ENCODE results near the gene TSHZ2.

Gene TSHZ2

DNA sequence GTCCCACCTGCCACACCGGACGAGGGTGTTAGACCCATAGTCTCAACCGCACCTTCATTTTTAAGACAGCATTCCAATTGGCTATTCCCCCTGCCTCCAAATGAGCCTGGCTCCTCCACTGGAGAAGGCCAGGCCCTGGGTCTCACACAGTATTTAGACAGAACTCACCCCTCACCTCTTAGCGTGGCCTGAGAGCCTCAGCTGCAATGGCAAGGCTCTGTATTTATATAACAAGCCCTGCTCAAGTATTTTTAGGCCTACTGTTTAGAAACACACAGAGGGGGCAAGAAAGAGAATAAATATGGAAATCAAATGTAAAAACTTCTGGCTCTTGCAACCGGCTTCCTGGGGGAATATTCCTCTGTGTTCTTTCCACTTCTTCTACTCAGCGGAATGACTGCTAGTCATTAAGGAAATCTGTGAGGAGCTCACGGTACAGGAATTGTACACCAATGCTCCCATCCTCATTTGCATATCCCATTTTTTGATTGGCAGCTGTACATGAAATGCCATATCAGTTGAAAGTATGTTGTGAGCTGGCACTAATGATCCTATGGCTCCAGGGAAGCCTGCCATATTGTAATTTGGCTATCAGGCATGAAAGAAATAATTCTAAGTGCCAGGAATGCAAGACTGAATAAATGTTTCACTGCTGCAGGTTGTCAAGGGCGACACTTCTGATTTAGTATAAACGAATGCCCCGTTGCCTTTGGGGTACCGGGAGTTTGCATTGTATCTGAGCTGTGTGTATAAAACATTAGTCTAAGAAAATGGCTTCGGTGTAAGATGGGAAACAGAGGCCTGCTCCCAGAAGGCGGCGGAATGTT, 414.0 kb downstream of the TSHZ2 start:
- no peak for DNase-seq (ENCODE audit: low read depth in 2 of 2)
- H3K4me3 ChIP-seq (replicated peaks in 1 of 2; ENCODE audit: low read depth in 2 of 2, low read length in 2 of 2), result no peak overlapping the region
- TF ChIP-seq, protein P1, sequence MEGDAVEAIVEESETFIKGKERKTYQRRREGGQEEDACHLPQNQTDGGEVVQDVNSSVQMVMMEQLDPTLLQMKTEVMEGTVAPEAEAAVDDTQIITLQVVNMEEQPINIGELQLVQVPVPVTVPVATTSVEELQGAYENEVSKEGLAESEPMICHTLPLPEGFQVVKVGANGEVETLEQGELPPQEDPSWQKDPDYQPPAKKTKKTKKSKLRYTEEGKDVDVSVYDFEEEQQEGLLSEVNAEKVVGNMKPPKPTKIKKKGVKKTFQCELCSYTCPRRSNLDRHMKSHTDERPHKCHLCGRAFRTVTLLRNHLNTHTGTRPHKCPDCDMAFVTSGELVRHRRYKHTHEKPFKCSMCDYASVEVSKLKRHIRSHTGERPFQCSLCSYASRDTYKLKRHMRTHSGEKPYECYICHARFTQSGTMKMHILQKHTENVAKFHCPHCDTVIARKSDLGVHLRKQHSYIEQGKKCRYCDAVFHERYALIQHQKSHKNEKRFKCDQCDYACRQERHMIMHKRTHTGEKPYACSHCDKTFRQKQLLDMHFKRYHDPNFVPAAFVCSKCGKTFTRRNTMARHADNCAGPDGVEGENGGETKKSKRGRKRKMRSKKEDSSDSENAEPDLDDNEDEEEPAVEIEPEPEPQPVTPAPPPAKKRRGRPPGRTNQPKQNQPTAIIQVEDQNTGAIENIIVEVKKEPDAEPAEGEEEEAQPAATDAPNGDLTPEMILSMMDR (IDR thresholded peaks at IDR 0.05; ENCODE audit: low read depth, low read length), result no peak

DNA sequence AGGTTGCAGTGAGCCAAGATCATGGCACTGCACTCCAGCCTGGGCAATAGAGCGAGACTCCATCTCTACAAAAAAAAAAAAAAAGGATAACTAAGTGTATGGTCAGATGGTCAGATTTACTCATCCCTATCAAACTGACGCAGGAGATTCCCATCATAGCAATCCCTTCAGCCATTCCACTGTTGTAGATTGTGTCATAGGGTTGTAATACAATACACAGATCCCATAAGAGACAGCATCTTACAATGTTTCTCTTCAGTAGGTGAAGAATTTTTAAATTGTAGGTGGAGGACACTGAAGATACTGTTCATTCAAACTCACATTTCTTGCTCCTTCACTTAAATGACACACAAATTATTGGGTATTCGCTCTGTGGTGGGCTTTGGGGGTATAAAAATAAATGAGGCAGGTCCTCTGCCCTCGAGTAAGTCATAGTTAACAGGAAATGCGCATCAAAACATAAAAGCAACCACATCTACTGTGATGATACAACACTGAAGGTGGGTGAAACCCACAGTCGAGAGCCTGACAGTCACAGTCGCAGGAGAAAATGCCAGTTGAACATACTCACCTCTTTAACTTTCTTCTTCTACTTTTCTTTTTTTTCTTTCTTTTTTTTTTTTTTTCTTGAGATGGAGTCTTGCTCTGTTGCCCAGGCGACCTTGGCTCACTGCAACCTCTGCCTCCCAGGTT, 416.0 kb downstream of the TSHZ2 start:
- no peak overlapping the region for H3K4me3 ChIP-seq (replicated peaks in 1 of 2; ENCODE audit: low read depth in 2 of 2, low read length in 2 of 2)
- no peak for DNase-seq (ENCODE audit: low read depth in 2 of 2)
- TF ChIP-seq, protein P1 (IDR thresholded peaks at IDR 0.05; ENCODE audit: low read depth, low read length), result no peak

DNA sequence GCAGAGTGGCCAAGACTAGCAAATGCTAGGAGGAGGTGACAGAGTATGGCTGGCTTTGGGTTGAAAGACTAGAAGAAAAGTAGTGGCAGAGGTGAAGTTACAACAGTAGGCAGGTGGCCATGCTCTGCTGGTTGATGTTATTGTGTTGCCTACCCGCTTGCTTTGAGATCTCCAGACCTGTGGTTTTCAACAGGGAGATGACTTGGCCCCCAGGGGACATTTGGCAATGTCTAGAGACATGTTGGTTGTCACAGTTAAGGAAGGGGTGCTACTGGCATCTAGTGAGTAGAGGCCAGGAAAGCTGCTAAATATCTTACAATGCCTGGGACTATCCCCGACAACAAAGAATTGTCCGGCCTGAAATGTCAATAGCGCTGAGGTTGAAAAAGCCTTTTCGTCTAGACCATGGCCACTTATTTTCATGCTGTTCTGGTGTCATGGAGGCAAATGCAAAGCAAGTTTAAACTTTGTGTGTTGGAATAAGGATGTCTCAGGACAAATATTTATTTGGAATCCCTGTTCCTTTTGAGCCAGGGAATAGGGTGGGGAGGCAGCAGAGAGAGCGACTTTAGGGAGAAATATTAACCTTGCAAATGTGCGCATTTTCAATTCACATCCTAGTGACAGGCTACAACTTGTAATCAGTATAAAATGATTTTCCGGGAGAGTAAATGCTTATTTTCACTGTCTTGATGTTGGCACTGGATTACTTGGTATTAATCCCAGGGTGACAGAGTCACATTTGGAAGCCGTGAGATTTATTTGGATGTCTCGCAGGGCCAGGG, 417.6 kb downstream of the TSHZ2 start:
- DNase-seq (ENCODE audit: low read depth in 2 of 2), result no peak
- TF ChIP-seq, protein P1 (IDR thresholded peaks at IDR 0.05; ENCODE audit: low read depth, low read length), result no peak
- H3K4me3 ChIP-seq (replicated peaks in 1 of 2; ENCODE audit: low read depth in 2 of 2, low read length in 2 of 2), result no peak overlapping the region

DNA sequence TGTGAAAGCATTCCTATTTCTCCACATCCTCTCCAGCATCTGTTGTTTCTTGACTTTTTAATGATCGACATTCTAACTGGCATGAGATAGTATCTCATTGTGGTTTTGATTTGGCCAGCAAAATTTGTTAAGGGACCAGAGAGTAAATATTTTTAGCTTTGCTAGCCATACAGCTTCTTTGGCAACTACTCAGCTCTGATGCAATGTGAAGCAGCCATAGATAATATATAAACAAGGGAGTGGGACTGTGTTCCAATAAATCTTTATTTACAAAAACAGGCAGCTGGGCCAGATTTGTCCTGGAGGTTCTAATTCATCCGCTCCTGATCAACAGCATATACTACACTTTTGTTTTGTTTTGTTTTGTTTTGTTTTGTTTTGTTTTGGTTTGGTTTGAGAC, 418.6 kb downstream of the TSHZ2 start:
- H3K4me3 ChIP-seq (replicated peaks in 1 of 2; ENCODE audit: low read depth in 2 of 2, low read length in 2 of 2), result no peak overlapping the region
- TF ChIP-seq, protein P1 (IDR thresholded peaks at IDR 0.05; ENCODE audit: low read depth, low read length), result no peak
- no peak for DNase-seq (ENCODE audit: low read depth in 2 of 2)

DNA sequence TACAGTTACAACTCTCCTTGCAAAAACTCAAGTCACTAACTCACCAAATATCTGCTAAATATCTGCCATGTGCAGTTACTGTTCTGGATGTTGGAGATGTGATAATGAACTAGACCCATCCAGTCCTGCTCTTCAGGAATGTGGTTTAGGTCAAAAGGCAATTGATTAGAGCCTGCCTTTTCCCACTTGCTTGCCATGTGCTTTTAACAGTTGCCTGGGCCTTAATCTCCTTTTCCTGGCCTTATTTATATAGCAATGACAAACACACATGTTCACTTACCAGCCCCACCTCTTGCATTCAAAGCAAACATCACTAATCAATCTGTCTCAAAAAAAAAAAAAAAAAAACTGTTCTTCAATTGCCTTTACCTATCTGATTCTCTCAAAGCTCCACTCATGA, 422.3 kb downstream of the TSHZ2 start:
- DNase-seq (ENCODE audit: low read depth in 2 of 2), result no peak
- no peak overlapping the region for H3K4me3 ChIP-seq (replicated peaks in 1 of 2; ENCODE audit: low read depth in 2 of 2, low read length in 2 of 2)
- TF ChIP-seq, protein P1 (IDR thresholded peaks at IDR 0.05; ENCODE audit: low read depth, low read length), result no peak

DNA sequence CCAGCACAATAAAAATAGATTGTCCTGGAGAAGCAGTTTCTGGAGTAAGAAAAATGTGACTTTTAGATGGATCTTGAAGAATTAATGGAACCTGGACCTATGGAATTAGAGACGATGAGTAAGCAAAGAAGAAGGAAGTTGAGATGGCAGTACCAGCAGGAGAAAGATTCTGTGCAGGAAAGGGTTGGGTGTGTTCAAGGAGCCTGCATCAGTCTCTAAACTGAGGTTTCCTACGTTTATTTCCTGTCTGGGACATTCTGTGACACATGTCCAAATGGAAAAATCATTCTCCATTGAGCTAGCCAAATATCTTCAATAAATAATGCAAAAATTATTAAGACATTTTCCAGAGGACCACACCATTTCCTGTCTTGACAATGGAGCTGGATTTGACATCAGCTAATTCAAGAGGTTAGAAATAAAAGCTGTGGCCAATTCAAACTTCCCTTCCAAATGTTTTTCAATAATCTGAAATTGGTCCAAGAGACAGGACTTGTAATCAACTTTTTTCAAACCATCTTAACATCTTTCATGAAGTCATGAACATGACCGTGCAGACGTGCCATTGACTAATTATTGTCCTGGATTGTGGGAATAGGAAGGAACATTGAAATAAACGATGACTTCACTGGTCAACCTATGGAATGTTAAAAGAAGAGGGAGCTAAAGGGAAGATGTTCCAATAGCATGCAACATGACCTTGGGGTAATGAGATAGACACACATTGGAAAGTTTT, 423.2 kb downstream of the TSHZ2 start:
- TF ChIP-seq, protein P1 (IDR thresholded peaks at IDR 0.05; ENCODE audit: low read depth, low read length), result no peak
- DNase-seq (ENCODE audit: low read depth in 2 of 2), result no peak
- H3K4me3 ChIP-seq (replicated peaks in 1 of 2; ENCODE audit: low read depth in 2 of 2, low read length in 2 of 2), result no peak overlapping the region

Measured in cardiac fibroblast (primary cell).